GM12878 (cell line): ENCODE results near the gene TMEM239. TPM values are rescaled to one million over a fixed set of nuclear protein-coding genes. Genes with fewer than 3 reads are reported as not detected.

Experiments used
- ATAC-seq: fragments of 200-7000 bp; cut with Tn5 transposase; 3 replicates; pipeline ENCODE4 v1.9.1; 2020; ENCODE audit warnings: mild to moderate bottlenecking, moderate library complexity
- BruUV-seq: library from RNA; stranded (reverse); fragments of 400-500 nt; replicated peaks from 2 replicates; lab custom pipeline; 2021; lab: Mats Ljungman, UMichigan
- CTCF ChIA-PET: fragments of 300-600 bp; sonication (Branson Sonifier 250); formaldehyde crosslinking; extraction: SDS; loops from one replicate; lab custom pipeline; 2021; ENCODE audit warnings: inconsistent platforms; lab: Yijun Ruan, JAX
- POLR2A ChIA-PET: fragments of 350-600 bp; formaldehyde crosslinking; extraction: SDS; loops from one replicate; lab custom pipeline; 2021; ENCODE audit warnings: inconsistent platforms; lab: Charles Lee
- RAD21 ChIA-PET: fragments of 300-600 bp; sonication (Branson Sonifier 250); formaldehyde crosslinking; loops from one replicate; lab custom pipeline; 2023; ENCODE audit warnings: antibody characterized with exemption; ENCODE audit not compliant: unreplicated experiment; lab: Charles Lee
- SMC1A ChIA-PET: fragments of 300-600 bp; sonication (Branson Sonifier 250); formaldehyde crosslinking; loops from one replicate; lab custom pipeline; 2023; ENCODE audit not compliant: unreplicated experiment, uncharacterized antibody; lab: Charles Lee
- DNase-seq: peaks from one replicate; pipeline ENCODE4 v3.0.0-alpha.2; 2011; ENCODE audit warnings: low read depth, low spot score
- FAIRE-seq: peaks from 3 replicates; lab custom pipeline; 2011; peaks lifted over from hg19 to GRCh38; lab: Jason Lieb, UNC
- H2AFZ ChIP-seq: 2 replicates; pipeline ENCODE4 v1.6.0; 2011; ENCODE audit warnings: low read depth, low read length, control low read depth; ENCODE audit not compliant: control insufficient read depth
- H3K27ac ChIP-seq: 2 replicates; pipeline ENCODE4 v1.5.1; 2011; ENCODE audit warnings: control low read depth; ENCODE audit not compliant: control insufficient read depth, insufficient read depth
- H3K27me3 ChIP-seq, 2 experiments: replicated peaks in 1 of 2; 2 replicates each; pipeline versions ENCODE4 v1.6.0 to v1.6.1; 2011; ENCODE audit warnings: low read length in 1 of 2; ENCODE audit not compliant: control insufficient read depth in 2 of 2, insufficient read depth in 2 of 2
- H3K36me3 ChIP-seq, 2 experiments: 2 replicates each; pipeline ENCODE4 v1.5.1; 2011; ENCODE audit warnings: low read length in 1 of 2; ENCODE audit not compliant: control insufficient read depth in 2 of 2, insufficient read depth in 2 of 2
- H3K4me1 ChIP-seq: 2 replicates; pipeline ENCODE4 v1.6.1; 2011; ENCODE audit warnings: mild to moderate bottlenecking, low read length, moderate library complexity, mixed read lengths; ENCODE audit not compliant: control insufficient read depth, insufficient read depth
- H3K4me2 ChIP-seq: 2 replicates; pipeline ENCODE4 v1.6.0; 2011; ENCODE audit warnings: control low read depth; ENCODE audit not compliant: control insufficient read depth, insufficient read depth
- H3K4me3 ChIP-seq: fragments of 200-600 bp; sonication (generic); 2 replicates; pipeline ENCODE4 v1.5.1; 2016
- H3K79me2 ChIP-seq: 2 replicates; pipeline ENCODE4 v1.6.0; 2011; ENCODE audit warnings: low read length; ENCODE audit not compliant: control insufficient read depth, insufficient read depth
- H3K9ac ChIP-seq: 2 replicates; pipeline ENCODE4 v1.8.0; 2011; ENCODE audit warnings: low read length, control low read depth, mixed read lengths; ENCODE audit not compliant: control insufficient read depth, insufficient read depth
- H3K9me3 ChIP-seq: replicated peaks from 3 replicates; pipeline ENCODE4 v1.5.1; 2011; ENCODE audit warnings: mild to moderate bottlenecking, low read length; ENCODE audit not compliant: control insufficient read depth, insufficient read depth
- H4K20me1 ChIP-seq: 2 replicates; pipeline ENCODE4 v1.6.0; 2011; ENCODE audit not compliant: control insufficient read depth, insufficient read depth
- BCL3 ChIP-seq: IDR thresholded peaks from 2 replicates; pipeline ENCODE4 v1.6.1; 2011; ENCODE audit warnings: borderline replicate concordance, low read depth, mild to moderate bottlenecking, moderate library complexity, low read length; ENCODE audit not compliant: insufficient read depth, poor library complexity, severe bottlenecking
- IRF4 ChIP-seq: IDR thresholded peaks from 2 replicates; pipeline ENCODE4 v1.6.1; 2011; ENCODE audit warnings: low read depth, low read length
- LARP7 ChIP-seq: fragments of 450-650 bp; IDR thresholded peaks from 2 replicates; pipeline ENCODE4 v1.6.1; 2017; ENCODE audit warnings: mild to moderate bottlenecking
- PRDM15 ChIP-seq: fragments of 450-650 bp; formaldehyde crosslinking; IDR thresholded peaks from 2 replicates; pipeline ENCODE4 v1.4.0; 2020; ENCODE audit warnings: mild to moderate bottlenecking, moderate library complexity
- SMAD5 ChIP-seq: IDR thresholded peaks from 2 replicates; pipeline ENCODE4 v1.6.1; 2016; ENCODE audit warnings: antibody characterized with exemption, low read depth
- SRF ChIP-seq, 2 experiments: IDR thresholded peaks; 2 replicates each; pipeline ENCODE4 v1.6.1; 2011; ENCODE audit warnings: low read depth in 2 of 2, low read length in 2 of 2, mild to moderate bottlenecking in 1 of 2, moderate library complexity in 1 of 2
- TCF3 ChIP-seq: IDR thresholded peaks from 2 replicates; pipeline ENCODE4 v1.6.1; 2012; ENCODE audit warnings: low read depth, mild to moderate bottlenecking, low read length, borderline replicate concordance; ENCODE audit not compliant: insufficient read depth
- ZNF687 ChIP-seq: fragments of 450-650 bp; IDR thresholded peaks from 2 replicates; pipeline ENCODE4 v1.6.1; 2017; ENCODE audit warnings: mild to moderate bottlenecking, moderate library complexity
- WGBS: methylation state at CpG from one replicate; pipeline ENCODE4 v1.1.6; 2016; ENCODE audit warnings: low lambda C conversion rate; ENCODE audit not compliant: insufficient replicate concordance, insufficient coverage; ENCODE audit errors: missing lambda C conversion rate; 5-methylcytosine and 5-hydroxymethylcytosine counted together
- in situ Hi-C: fragments of 300-500 bp; cut with MboI; formaldehyde crosslinking; loops from 9 replicates; pipeline ENCODE4 v1.14.3; 2018; ENCODE audit warnings: mixed read lengths
- intact Hi-C: fragments of 100-400 bp; cut with micrococcal nuclease; formaldehyde crosslinking; loops from one replicate; pipeline ENCODE4 v1.14.2; 2022; ENCODE audit not compliant: unreplicated experiment
- polyA plus RNA-seq, 11 experiments: library from polyadenylated mRNA; depleted of rRNA in 4 of 11; unstranded in 6 of 11; stranded (reverse) in 5 of 11; fragments of >200 nt; fragmentation: Nextera tagmentation in 4 of 11; fragmentation: Illumina TruSeq in 1 of 11; extraction: Ambion mirVana in 4 of 11; extraction: Trizol in 1 of 11; gene quantifications; 1 replicate in 1 of 11; 2 replicates in 10 of 11; pipeline versions ENCODE4 v1.2.1 to v1.2.3, GENCODE V29; 2011 to 2016; ENCODE audit warnings: inconsistent platforms in 2 of 11, missing spikeins in 2 of 11, low read depth in 1 of 11
- total RNA-seq, 4 experiments: library from RNA; depleted of rRNA in 3 of 4; stranded (reverse); fragments of >200 nt in 3 of 4; fragmentation: Illumina TruSeq in 1 of 4; extraction: Trizol in 1 of 4; gene quantifications; 2 replicates each; pipeline versions ENCODE4 v1.2.1 to v1.2.3, GENCODE V29; 2013 to 2021

Gene TMEM239
- total and polyA plus RNA-seq, 10 of the 15 experiments (the other 5 are each of a cell fraction or from before 2014, with no cell fraction given): not detected

- no peak overlapping the region for H3K4me2 ChIP-seq
- ATAC-seq (no peak), FAIRE-seq (no peak), DNase-seq (no peak)
- no peaks in the 10 kb centered on the region for H3K79me2 ChIP-seq
- POLR2A ChIA-PET: no interaction called here
- SMC1A ChIA-PET: no interaction called here
- H3K27me3 ChIP-seq: peaks cover 11 to 18% of the 10 kb centered on the region in 2 experiments
- CTCF ChIA-PET: no interaction called here
- RAD21 ChIA-PET: no interaction called here
- H3K9me3 ChIP-seq: no peaks in the 10 kb centered on the region
- no peak for TF ChIP-seq PRDM15 (CRISPR knock-in tag)
- no peak for TF ChIP-seq SRF (IDR thresholded peaks at IDR 0.05; ENCODE audit: low read depth in 2 of 2, low read length in 2 of 2)
- no peak for TF ChIP-seq BCL3
- TF ChIP-seq ZNF687: no peak
- no peak for TF ChIP-seq SMAD5
- no peak for TF ChIP-seq LARP7
- no peak for TF ChIP-seq TCF3
- no peak for TF ChIP-seq IRF4
- H4K20me1 ChIP-seq: no peaks in the 10 kb centered on the region
- intact Hi-C loops: no loop called here
- no peaks in the 10 kb centered on the region for H3K4me1 ChIP-seq
- H3K9ac ChIP-seq: no peak overlapping the region
- no TSS peak for BruUV-seq
- H3K27ac ChIP-seq: no peak overlapping the region
- H2AFZ ChIP-seq: no peak overlapping the region
- H3K36me3 ChIP-seq: no peaks in the 10 kb centered on the region
- in situ Hi-C loops: no loop called here
- WGBS: 15% methylated on average over 6 of the region's 6 CpGs
- no peak overlapping the region for H3K4me3 ChIP-seq
These were observed 17.4 kb upstream of the TMEM239 start for GRCh38 chr20:2798814-2799213.
